Fibroblast of peridontal ligament (primary cell): ENCODE measurements around the gene HSPBP1.

Experiments
- DNase-seq: peaks from one replicate; pipeline ENCODE4 v3.0.0-alpha.2; 2010; ENCODE audit errors: extremely low read depth

The HSPBP1 gene, protein sequence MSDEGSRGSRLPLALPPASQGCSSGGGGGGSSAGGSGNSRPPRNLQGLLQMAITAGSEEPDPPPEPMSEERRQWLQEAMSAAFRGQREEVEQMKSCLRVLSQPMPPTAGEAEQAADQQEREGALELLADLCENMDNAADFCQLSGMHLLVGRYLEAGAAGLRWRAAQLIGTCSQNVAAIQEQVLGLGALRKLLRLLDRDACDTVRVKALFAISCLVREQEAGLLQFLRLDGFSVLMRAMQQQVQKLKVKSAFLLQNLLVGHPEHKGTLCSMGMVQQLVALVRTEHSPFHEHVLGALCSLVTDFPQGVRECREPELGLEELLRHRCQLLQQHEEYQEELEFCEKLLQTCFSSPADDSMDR

DNA sequence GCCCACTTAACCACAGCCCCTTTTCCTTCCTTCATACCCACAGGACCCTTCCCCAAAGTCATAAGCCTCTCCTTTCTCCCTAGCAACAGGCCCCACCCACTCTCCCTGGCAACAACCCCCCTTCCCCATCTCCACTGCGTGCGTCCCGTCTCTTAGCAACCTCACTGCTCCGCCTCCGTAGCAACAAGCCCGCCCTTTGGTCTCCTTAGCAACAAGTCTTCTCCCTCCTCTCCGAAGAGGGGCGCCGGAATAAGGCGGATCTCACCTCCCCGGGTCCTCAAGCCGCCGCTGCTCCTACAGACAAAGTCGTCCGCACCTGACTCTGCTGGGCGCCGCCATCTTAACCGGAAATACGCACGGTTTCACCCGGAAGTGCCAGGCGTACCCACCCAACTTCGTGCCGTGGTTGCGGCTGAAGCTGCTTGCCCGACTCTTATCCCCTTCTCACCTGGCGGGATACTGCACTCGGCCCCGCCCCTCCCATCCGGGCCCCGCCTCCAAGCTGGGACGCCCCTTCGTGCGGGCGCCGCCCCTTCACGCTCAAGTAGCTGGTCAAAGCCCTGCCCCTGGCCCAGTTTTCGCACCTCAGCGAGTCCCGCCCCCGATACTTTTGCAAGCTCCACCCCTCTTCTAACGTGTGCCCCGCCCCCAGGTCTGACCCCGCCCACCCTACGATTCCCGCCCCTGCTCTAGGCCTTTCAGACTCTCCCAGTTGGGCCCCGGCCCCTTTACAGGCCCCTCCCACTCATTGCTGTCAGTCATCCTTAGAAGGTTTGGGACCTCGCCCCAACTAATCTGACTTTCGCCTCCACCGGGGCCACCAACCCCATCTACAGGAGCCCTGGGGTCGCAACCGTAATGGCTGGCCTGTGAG lies at the start of gene HSPBP1:
Gene HSPBP1 (minus strand): TSS at position 341 of the 874 bp plus-strand sequence. CDS start 502 bp downstream, outside the sequence.
- DNase-seq: peak; percentile 90

DNA sequence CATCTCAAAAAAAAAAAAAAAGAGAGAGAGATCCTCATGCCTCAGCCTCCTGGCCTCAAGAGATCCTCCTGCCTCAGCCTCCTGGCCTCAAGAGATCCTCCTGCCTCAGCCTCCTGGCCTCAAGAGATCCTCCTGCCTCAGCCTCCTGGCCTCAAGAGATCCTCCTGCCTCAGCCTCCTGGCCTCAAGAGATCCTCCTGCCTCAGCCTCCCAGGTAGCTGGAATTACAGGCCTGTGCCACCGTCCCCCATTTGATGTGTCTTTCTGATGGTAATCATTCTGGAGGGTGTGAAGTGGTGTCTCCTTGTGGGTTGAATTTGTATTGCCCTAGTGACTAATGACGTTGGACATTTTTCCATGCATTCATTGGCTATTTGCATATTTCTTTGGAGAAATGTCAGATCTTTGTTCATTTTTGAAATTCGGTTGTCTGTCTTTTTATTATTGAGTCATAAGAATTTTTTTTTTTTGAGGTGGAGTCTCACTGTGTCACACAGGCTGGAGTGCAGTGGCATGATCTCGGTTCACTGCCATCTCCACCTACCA lies 48.9 kb upstream of the HSPBP1 start:
- DNase-seq: peak; percentile 34

DNA sequence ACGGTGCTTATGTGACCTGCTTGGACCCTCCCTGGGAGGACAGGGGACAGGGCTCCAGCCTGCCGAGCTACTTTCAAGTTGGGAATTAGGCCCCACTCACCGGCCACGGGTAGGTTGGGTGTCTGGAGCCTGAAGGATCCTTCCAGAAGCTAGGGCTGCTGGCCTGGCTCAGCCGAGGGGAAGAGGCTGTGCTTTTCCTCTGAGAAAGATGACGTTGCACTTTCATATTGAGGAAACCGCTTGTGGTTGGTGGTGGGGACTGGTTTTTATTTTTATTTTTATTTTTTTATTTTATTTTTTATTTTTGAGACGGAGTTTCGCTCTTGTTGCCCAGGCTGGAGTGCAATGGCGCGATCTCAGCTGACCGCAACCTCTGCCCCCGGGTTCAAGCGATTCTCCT lies 45.3 kb upstream of the HSPBP1 start, which contains the start of gene TMEM150B:
Gene TMEM150B (minus strand): TSS at position 170 of the 400 bp plus-strand sequence. CDS start 4,305 bp downstream, outside the sequence.
- DNase-seq: no peak

DNA sequence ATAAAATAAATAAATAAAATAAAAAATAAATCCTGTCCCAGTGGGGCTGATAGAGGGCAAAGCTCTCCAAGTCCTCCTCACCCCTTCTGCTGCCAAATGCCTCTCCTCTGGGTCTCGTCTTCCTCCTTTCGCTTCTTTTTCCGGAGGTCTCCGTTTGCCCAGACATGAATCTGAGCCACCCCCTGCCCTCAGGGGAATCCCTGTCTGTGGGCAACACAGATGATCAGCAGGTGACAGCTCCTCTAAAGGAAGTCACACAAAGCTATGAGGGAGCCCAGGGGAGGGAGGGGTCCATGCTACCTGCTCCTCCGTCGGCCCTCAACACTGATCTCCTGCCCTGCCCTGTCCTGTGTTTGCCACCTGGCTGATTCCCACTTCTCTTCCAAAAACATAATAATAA lies 44.8 kb upstream of the HSPBP1 start:
- no peak for DNase-seq

DNA sequence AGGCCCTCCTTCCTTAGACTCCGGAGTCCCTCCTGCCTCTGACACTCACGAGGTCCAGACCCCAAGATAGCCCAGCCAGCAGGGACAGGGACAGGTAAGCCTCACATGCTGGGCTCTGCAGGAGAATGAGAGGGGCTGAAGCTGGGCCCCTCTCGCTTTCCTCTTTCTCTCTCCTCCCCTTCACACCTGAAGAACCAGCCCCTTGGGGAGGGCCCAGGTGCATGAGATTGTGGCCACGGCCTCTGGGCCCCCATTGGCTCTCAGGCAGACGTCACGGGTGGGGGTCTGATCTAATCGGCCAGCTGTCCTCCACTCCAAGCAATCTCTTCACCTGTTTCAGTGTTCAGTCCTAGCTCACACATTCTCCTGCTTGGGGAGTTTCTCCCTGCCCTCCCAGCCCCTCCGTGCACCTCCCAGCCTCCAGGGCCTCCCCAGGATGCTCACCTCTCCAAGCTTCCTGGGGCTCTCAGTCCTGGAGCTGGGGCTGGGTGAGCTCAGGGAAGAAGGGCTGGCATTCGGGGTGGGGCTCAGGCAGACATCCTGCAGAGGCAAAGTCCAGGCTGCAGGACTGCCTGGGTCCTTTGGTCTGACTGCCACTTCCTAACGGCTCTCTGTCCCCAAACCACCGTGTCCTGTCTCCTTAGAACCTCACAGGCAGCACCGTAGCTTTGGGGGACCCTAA lies 42.4 kb upstream of the HSPBP1 start:
- no peak for DNase-seq

DNA sequence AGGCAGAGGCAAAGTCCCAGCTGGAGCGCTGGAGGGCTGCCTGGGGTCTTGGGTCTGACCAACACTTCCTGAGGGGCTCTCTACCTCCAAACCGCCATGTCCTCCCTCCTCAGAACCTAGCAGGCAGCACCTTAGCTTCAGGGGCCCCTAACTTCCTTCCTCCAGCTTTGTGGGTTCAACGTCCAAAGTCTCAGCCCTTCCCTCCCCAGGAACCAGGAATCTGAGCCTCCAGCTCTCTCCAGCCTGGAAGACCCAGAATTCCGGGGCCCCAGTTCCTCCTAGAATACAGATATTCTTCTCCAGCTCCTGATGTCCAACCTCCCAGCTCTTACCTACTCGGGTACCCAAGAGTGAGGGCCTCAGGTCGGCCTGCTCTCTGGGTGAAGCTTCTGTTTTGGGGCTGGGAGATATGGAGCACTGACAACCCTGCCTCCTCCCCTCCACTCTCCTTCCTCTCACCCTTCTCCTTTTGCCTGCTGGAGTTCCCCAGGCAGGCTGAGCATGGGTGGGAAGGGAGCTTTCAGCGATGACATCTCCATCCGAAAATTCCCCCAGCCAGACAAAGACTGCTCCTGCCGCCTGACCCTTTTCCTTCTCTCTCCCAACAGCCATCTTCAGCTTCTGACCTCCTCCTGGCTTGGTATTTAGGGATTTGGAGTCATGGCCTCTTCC lies 41.7 kb upstream of the HSPBP1 start:
- no peak for DNase-seq

DNA sequence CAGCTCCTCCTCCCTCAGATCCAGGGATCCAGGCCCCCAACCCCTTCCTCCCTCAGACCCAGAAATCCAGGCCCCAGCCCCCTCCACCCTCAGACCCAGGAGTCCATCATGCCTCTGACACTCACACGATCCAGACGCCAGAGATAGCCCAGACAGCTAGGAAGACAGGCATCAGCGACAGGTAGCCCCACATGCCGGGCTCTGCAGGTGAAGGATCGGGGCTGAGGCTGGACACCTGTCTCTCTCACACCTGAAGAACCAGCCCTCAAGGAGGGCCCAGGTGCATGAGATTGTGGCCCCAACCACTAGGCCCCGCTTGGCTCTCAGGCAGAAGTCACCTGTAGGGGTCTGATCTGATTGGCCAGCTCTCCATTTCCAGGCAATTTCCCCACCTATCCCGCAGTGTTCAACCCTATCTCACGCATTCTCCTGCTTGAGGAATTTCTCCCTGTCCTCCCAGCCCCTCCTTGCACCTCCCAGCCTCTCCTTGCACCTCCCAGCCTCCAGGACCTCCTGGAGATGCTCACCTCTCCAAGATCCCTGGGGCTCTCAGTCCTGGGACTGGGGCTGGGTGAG lies 41.0 kb upstream of the HSPBP1 start:
- DNase-seq: no peak

DNA sequence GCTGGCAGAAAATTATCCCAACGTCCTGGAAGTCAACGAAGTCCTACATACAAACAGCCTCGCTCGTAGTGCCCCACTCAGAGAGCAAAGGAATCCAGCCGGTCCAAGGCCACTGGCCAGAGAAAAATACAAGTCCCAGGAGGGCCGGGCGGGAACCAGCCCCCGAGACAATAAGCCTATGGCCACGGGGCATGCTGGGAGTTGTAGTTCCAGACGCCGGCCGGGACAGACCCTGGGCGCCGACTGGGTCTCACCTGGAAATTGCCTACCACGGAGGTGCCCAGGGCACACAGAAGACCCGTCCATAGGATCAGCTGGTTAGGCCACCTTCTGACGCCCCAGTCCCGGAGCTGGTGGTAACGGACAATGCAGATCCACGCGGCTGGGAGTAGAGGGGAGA lies 39.9 kb upstream of the HSPBP1 start:
- peak; percentile 38 for DNase-seq

DNA sequence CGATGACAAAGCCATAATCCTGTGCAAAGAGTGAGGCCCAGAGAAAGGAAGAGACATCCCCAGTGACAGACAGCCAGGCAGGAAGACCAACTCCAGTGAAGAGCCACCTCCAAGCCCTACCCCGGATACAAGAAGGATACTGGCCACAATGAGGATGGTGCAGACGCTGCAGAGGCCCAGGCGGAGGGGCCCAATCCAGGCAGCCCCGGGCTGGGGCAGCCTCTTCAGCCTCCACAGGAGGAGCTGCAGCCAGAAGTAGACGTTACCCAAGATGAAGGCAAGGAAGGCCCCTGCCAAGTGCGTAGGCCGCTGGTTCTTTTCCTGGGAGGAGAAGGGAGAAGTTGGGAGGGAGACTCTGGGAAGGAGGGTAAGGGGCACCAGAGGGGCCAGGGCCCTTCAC lies 36.7 kb upstream of the HSPBP1 start:
- DNase-seq: no peak

DNA sequence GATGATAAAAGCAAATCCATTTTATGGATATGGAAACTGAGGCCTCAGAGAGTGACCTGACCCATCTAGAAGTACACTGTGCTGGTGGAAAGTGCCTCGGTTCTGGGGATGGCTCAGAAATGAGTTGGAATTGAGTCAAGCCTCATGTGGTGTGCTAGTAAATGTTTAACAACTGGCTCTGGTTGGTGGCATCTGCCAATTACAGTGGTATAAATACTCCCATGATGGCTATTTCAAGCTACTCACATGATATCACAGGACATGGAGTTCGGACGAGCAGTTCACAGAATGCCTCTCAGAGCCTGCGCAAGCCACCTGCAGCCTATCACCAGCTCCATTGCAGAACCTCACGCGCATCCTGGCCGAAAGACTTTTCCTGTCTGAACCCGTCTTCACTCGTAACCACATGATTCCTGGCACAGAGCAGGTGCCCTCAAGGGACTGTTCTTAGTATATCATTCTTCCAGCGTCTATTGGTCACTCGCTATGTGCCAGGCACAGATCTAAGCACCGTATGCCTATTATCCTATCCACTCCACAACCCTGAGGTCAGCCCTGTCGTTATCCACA lies 36.1 kb upstream of the HSPBP1 start:
- no peak for DNase-seq

DNA sequence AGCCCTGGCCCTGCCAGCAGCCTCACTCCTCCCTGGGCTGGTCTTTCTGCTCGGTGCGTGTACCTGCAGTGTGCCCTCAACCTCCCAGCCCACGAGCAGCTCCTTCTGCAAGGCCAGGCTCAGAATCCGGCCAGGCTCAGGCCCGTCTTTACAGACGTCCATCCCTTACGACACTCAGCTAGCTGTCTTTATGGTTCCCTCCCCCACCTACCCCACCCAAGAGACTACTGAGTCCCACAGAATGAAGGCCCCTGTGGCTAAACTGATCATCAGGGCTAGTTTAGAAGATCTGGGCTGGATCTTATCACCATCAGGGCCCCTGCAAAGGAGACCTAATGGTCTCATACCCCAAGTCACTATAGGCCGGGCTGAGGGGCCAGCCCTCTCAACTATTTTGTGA lies 34.5 kb upstream of the HSPBP1 start:
- no peak for DNase-seq

DNA sequence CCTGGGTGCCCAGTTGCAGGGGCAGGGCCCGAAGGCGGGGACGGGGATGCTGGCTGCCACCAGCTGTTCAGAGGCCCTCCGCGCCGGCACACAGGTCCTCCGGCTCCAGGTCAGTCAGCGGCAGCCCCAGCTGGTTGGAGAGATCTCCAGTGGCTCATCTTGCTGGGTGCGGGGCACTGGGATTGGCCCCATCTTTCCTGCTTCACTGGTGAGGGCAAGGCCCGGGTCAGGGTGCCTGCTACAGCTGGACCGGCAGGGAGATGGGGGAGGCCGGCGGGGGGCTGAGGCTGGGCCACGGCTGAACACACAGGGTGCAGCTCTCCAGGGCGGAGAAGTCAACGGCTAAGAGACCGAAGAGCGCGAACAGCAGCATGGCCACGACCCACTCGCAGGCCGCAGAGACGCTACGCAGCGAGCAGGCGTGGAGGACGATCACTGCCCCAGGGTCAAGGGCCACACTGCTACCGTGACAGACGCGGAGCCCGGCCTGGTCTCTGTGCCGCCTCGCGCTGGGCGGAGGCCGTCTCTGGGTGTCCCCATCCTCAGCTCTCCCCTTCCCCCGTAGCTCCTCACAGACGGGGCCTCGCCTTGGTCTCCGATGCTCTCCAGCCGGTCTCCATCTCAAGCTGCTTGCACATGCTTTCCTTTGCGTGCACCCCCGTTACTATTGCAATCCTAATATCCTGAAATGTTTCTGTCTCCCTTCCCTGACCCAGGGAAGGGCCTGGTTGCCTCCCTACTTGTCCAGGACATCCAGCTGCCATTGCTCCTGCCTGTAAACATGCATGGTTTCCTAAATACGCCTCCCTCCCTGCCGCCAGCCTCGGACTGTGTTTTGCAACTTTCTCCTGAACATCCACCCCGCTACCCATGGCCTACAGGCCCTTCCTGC lies 33.0 kb upstream of the HSPBP1 start:
- DNase-seq: no peak

DNA sequence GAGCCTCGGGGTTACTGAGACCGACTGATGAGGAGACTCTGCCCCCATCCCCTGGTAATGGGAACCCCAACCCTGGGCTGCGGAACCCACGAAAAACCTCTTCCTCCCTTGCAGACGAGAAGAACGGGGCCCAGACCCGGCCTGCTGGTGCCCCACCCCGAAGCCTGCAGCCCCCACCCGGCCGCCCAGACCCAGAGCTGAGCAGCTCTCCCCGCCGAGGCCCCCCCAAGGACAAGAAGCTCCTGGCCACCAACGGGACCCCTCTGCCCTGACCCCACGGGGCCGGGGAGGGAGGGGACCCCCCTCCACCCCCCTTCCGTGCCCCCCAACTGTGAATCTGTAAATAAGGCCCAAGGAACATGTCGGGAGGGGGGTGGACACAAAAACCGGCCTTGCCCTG lies 31.9 kb upstream of the HSPBP1 start:
- DNase-seq: no peak

DNA sequence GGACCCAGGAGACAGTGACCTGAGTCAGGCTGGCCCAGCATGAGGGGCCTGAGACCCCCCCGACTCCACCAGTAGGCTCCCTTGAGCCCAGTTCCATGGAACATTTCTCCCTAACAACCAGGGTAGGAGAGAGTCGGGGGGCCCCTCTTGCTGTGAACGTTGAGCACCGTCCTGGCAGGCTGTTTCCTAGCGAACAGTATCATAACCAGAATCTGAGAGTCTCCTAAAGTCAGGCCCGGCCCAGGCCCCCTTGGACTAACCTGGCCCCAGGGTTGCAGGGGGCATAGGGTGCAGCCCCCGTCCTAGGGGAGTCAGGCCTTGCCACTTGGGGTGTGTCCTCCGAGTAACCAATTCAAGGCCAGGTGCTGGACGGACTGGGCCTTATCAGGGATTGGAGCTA lies 31.5 kb upstream of the HSPBP1 start:
- DNase-seq: no peak

DNA sequence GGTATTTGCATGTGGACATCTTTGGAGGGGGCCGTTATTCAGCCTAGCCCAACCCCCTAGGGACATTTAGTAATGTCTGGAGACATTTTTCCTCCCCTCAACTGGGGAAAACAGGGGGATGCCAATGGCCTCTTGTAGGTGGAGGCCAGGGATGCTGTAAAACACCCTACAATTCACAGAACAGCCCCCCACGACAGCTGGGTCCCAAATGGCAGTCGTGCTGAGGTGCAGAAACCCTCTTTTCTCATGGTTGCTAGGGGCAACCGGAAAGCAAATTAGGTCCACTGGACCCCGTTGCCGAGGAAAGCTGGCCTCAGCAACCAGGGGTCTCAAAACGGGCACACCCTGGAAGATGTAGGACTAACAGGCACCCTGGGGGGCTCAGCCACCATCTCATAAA lies 30.6 kb upstream of the HSPBP1 start:
- no peak for DNase-seq

DNA sequence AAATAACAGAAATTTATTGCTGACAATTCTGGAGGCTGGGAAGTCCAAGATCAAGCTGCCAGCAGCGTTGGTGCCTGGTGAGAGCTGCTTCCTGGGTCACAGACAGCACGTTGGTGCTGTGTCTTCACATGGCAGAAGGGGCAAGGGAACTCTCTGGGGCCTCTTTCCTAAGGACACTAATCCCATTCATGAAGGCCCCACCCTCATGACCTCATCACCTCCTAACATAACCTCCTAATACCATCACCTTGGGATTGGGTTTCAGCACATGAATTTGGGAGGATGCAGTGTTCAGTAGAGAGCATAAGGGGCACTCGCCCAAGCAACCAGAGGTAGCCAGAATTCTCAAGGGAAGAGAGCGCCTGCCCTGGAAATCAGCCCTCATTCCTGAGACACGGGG lies 29.5 kb upstream of the HSPBP1 start:
- no peak for DNase-seq

DNA sequence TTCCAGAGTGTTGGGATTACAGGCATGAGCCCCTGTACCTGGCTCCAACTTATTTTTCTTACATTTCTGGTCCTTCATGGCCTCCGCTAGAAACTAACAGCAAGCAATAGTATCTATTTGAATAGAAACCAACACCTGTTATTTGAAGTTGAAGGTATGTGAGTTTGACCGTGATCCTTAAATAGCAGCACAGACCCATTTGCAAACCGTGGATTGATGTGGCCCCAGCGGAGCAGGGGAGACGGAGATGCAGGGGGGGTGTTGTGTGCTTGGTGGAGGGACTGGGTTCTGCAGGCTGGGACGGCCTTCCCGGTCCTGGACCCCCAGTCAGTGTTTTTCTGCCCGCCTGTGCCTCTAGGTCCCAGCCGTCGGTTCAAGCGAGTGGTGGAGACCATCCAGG lies 28.4 kb upstream of the HSPBP1 start:
- DNase-seq: no peak

DNA sequence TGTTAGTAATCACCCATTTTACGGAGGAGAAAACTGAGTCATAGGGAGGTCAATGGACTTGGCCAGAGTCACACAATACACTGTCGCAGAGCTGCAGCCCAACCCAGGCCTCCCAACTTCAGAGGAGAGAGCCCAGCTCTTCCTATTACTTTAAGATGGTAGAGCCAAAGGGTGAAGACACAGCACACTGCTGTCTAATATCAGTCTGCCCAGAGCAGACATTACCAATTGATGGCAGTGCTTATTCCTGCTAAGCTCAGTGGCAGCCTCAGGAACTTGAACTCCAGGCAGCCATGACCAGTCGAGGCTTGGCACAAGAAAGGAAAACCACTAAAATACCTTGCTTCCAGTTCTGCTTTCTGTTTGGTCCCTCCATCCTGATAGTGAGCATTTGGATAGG lies 26.8 kb upstream of the HSPBP1 start:
- no peak for DNase-seq

DNA sequence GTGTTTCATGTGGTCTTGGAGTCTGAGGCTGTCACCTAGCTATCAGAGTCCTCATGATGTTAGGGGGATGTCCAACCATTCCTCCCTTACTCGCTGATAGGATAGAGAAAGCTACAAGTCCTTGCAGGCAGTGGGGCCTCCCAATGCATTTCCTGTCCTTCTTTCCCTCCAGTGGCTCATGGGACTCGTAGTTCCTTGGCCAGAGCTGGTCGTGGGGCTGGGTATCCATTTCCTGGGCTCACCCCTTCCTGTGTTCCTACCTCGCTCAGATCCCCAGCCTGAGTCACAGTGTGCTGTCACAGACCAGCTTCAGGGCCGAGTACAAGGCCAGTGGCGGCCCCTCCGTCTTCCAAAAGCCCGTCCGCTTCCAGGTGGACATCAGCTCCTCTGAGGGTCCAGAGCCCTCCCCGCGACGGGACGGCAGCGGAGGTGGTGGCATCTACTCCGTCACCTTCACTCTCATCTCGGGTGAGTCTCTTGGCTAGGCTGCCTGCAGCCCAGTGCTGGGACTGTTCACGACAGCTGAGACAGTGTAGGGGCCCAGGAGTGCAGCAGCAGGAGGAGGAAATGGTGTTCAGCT lies 26.2 kb upstream of the HSPBP1 start:
- DNase-seq: no peak
